ENCODE measurements around the gene LMF1. TPM values are rescaled to one million over a fixed set of nuclear protein-coding genes. Genes with fewer than 3 reads are reported as not detected.

LMF1 gene
- total and polyA plus RNA-seq, 7 experiments from 2014 or later, result 10.6 to 63.1 (median 41.3) TPM

GRCh38 chr16:995087-995486 is 24.3 kb upstream of the LMF1 start:
- ChIA-PET POLR2A (interaction anchor here (1.3 to 8.1 kb wide), 2 partner anchors 9 to 14 kb away, joined by 3 to 87 read pairs; partner anchors contain the start of gene SOX8), CTCF (interaction anchor here (1.0 to 1.8 kb wide), 2 partner anchors 15 to 62 kb away, joined by 4 to 6 read pairs; no protein-coding TSS in a partner anchor)
- Histone ChIP-seq H3K27ac (ENCODE audit: low read depth, low read length) (no peak overlapping the region), H3K4me1 (ENCODE audit: control insufficient read depth in 2 of 2, insufficient read depth in 2 of 2, low read length in 2 of 2) (peaks cover 21 to 34% of the 10 kb centered on the region in 2 donors), H3K4me3 (ENCODE audit: low read length) (no peak overlapping the region), H3K36me3 (ENCODE audit: control insufficient read depth in 2 of 3, insufficient read depth in 3 of 3, low read length in 3 of 3) (no peaks in the 10 kb centered on the region), H3K27me3 (ENCODE audit: control insufficient read depth in 2 of 2, insufficient read depth in 2 of 2, low read length in 2 of 2) (no peaks in the 10 kb centered on the region), H3K9me3 (ENCODE audit: control insufficient read depth in 2 of 3, low read length in 3 of 3) (peaks cover 0 to 9% (median 0%) of the 10 kb centered on the region in 3 experiments)
- ATAC-seq, result no peak
- no peak for DNase-seq
- Mint-ChIP-seq H3K9me3 (peaks cover 0 to 9% (median 0%) of the 10 kb centered on the region in 11 donors), H3K4me1 (peaks cover 15 to 47% (median 40%) of the 10 kb centered on the region in 7 donors), H3K4me3 (peak overlapping the region in 6 of 10 donors; percentile 11 to 91 (median 43)), H3K36me3 (peaks cover 0 to 6% (median 0%) of the 10 kb centered on the region in 5 donors), H3K27ac (peak overlapping the region in 7 of 9 donors; percentile 40 to 98 (median 80)), H3K27me3 (peaks cover 0 to 47% (median 0%) of the 10 kb centered on the region in 5 donors)
- intact Hi-C loops (cut with micrococcal nuclease), result loop anchor here in 1 of 2 donors (5.0 kb wide), 1 partner anchor 33 kb away; no protein-coding TSS in a partner anchor

- intact Hi-C loops (cut with micrococcal nuclease), result no loop called here
- H3K27me3 Mint-ChIP-seq, result peaks cover 0 to 38% (median 0%) of the 10 kb centered on the region in 5 donors
These were observed 22.9 kb upstream of the LMF1 start for GRCh38 chr16:993731-994130.

GRCh38 chr16:991773-992172 is 21.0 kb upstream of the LMF1 start:
- peaks cover 7 to 9% of the 10 kb centered on the region in 2 donors for H3K4me1 ChIP-seq (ENCODE audit: control insufficient read depth in 2 of 2, insufficient read depth in 2 of 2, low read length in 2 of 2)
- Mint-ChIP-seq H3K27ac (no peak overlapping the region), H3K9me3 (peaks cover 0 to 9% (median 0%) of the 10 kb centered on the region in 11 donors), H3K36me3 (peaks cover 0 to 6% (median 0%) of the 10 kb centered on the region in 5 donors), H3K4me3 (no peak overlapping the region), H3K4me1 (peaks cover 4 to 24% (median 18%) of the 10 kb centered on the region in 7 donors), H3K27me3 (peaks cover 0 to 23% (median 0%) of the 10 kb centered on the region in 5 donors)
- no peak for ATAC-seq
- POLR2A ChIA-PET, result no interaction called here
- no peaks in the 10 kb centered on the region for H3K36me3 ChIP-seq (ENCODE audit: control insufficient read depth in 2 of 3, insufficient read depth in 3 of 3, low read length in 3 of 3)
- no peak overlapping the region for H3K27ac ChIP-seq (ENCODE audit: low read depth, low read length)
- no peaks in the 10 kb centered on the region for H3K27me3 ChIP-seq (ENCODE audit: control insufficient read depth in 2 of 2, insufficient read depth in 2 of 2, low read length in 2 of 2)
- DNase-seq, result no peak
- H3K4me3 ChIP-seq (ENCODE audit: low read length), result no peak overlapping the region
- H3K9me3 ChIP-seq (ENCODE audit: control insufficient read depth in 2 of 3, low read length in 3 of 3), result peaks cover 0 to 9% (median 0%) of the 10 kb centered on the region in 3 experiments
- intact Hi-C loops (cut with micrococcal nuclease), result no loop called here
- CTCF ChIA-PET, result no interaction called here

More at GRCh38 chr16:993731-994130, 22.9 kb upstream of the LMF1 start:
- ChIA-PET CTCF (no interaction called here), POLR2A (interaction anchor here (1.3 to 8.1 kb wide), 2 partner anchors 10 to 12 kb away, joined by 3 to 87 read pairs; partner anchors contain the start of gene SOX8)
- DNase-seq (no peak), ATAC-seq (no peak)
- H3K4me1 Mint-ChIP-seq, result peaks cover 15 to 39% (median 32%) of the 10 kb centered on the region in 7 donors
- H3K9me3 ChIP-seq (ENCODE audit: control insufficient read depth in 2 of 3, low read length in 3 of 3), result peaks cover 0 to 9% (median 0%) of the 10 kb centered on the region in 3 experiments
- no peak overlapping the region for H3K4me3 ChIP-seq (ENCODE audit: low read length)
- no peaks in the 10 kb centered on the region for H3K36me3 ChIP-seq (ENCODE audit: control insufficient read depth in 2 of 3, insufficient read depth in 3 of 3, low read length in 3 of 3)
- peaks cover 0 to 6% (median 0%) of the 10 kb centered on the region in 5 donors for H3K36me3 Mint-ChIP-seq
- peaks cover 21 to 27% of the 10 kb centered on the region in 2 donors for H3K4me1 ChIP-seq (ENCODE audit: control insufficient read depth in 2 of 2, insufficient read depth in 2 of 2, low read length in 2 of 2)
- H3K27ac Mint-ChIP-seq, result no peak overlapping the region
- no peak overlapping the region for H3K4me3 Mint-ChIP-seq
- H3K9me3 Mint-ChIP-seq, result peaks cover 0 to 9% (median 0%) of the 10 kb centered on the region in 11 donors
- H3K27ac ChIP-seq (ENCODE audit: low read depth, low read length), result no peak overlapping the region
- no peaks in the 10 kb centered on the region for H3K27me3 ChIP-seq (ENCODE audit: control insufficient read depth in 2 of 2, insufficient read depth in 2 of 2, low read length in 2 of 2)

- Mint-ChIP-seq H3K4me3 (no peak overlapping the region), H3K4me1 (peaks cover 0 to 20% (median 14%) of the 10 kb centered on the region in 7 donors), H3K9me3 (peaks cover 0 to 9% (median 0%) of the 10 kb centered on the region in 11 donors), H3K36me3 (peaks cover 0 to 6% (median 0%) of the 10 kb centered on the region in 5 donors), H3K27me3 (peaks cover 0 to 19% (median 0%) of the 10 kb centered on the region in 5 donors), H3K27ac (no peak overlapping the region)
- ATAC-seq (no peak), DNase-seq (no peak)
- CTCF ChIA-PET, result no interaction called here
- Histone ChIP-seq H3K27ac (ENCODE audit: low read depth, low read length) (no peak overlapping the region), H3K4me1 (ENCODE audit: control insufficient read depth in 2 of 2, insufficient read depth in 2 of 2, low read length in 2 of 2) (peaks cover 2 to 5% of the 10 kb centered on the region in 2 donors), H3K4me3 (ENCODE audit: low read length) (no peak overlapping the region), H3K9me3 (ENCODE audit: control insufficient read depth in 2 of 3, low read length in 3 of 3) (peaks cover 0 to 9% (median 0%) of the 10 kb centered on the region in 3 experiments), H3K27me3 (ENCODE audit: control insufficient read depth in 2 of 2, insufficient read depth in 2 of 2, low read length in 2 of 2) (no peaks in the 10 kb centered on the region), H3K36me3 (ENCODE audit: control insufficient read depth in 2 of 3, insufficient read depth in 3 of 3, low read length in 3 of 3) (no peaks in the 10 kb centered on the region)
- POLR2A ChIA-PET, result no interaction called here
- intact Hi-C loops (cut with micrococcal nuclease), result no loop called here
These were observed 20.6 kb upstream of the LMF1 start for GRCh38 chr16:991345-991744.

- H3K4me1 ChIP-seq (ENCODE audit: control insufficient read depth in 2 of 2, insufficient read depth in 2 of 2, low read length in 2 of 2), result no peaks in the 10 kb centered on the region
- peaks cover 0 to 13% (median 0%) of the 10 kb centered on the region in 5 donors for H3K27me3 Mint-ChIP-seq
- H3K4me3 ChIP-seq (ENCODE audit: low read length), result no peak overlapping the region
- no peaks in the 10 kb centered on the region for H3K27me3 ChIP-seq (ENCODE audit: control insufficient read depth in 2 of 2, insufficient read depth in 2 of 2, low read length in 2 of 2)
- ChIA-PET CTCF (no interaction called here), POLR2A (interaction anchor here (0.9 kb wide), 1 partner anchor 18 kb away, joined by 3 read pairs; no protein-coding TSS in a partner anchor)
- H3K36me3 ChIP-seq (ENCODE audit: control insufficient read depth in 2 of 3, insufficient read depth in 3 of 3, low read length in 3 of 3), result no peaks in the 10 kb centered on the region
- no peak overlapping the region for H3K27ac Mint-ChIP-seq
- no peak overlapping the region for H3K27ac ChIP-seq (ENCODE audit: low read depth, low read length)
- H3K9me3 Mint-ChIP-seq, result peaks cover 0 to 9% (median 0%) of the 10 kb centered on the region in 11 donors
- peaks cover 0 to 9% (median 0%) of the 10 kb centered on the region in 3 experiments for H3K9me3 ChIP-seq (ENCODE audit: control insufficient read depth in 2 of 3, low read length in 3 of 3)
- intact Hi-C loops (cut with micrococcal nuclease), result no loop called here
- no peak for ATAC-seq
- DNase-seq, result no peak
- no peak overlapping the region for H3K4me3 Mint-ChIP-seq
- peaks cover 0 to 6% (median 0%) of the 10 kb centered on the region in 5 donors for H3K36me3 Mint-ChIP-seq
- peaks cover 0 to 14% (median 8%) of the 10 kb centered on the region in 7 donors for H3K4me1 Mint-ChIP-seq
These were observed 19.9 kb upstream of the LMF1 start for GRCh38 chr16:990516-991291.

- no peaks in the 10 kb centered on the region for H3K9me3 Mint-ChIP-seq
- no peak overlapping the region for H3K4me3 ChIP-seq (ENCODE audit: low read length)
- intact Hi-C loops (cut with micrococcal nuclease), result no loop called here
- H3K4me1 ChIP-seq (ENCODE audit: control insufficient read depth in 2 of 2, insufficient read depth in 2 of 2, low read length in 2 of 2), result no peaks in the 10 kb centered on the region
- POLR2A ChIA-PET, result no interaction called here
- peaks cover 0 to 3% (median 0%) of the 10 kb centered on the region in 3 experiments for H3K36me3 ChIP-seq (ENCODE audit: control insufficient read depth in 2 of 3, insufficient read depth in 3 of 3, low read length in 3 of 3)
- ATAC-seq (no peak), DNase-seq (no peak)
- no peak overlapping the region for H3K27ac ChIP-seq (ENCODE audit: low read depth, low read length)
- H3K27me3 Mint-ChIP-seq, result peaks cover 0 to 2% (median 0%) of the 10 kb centered on the region in 5 donors
- no peak overlapping the region for H3K4me3 Mint-ChIP-seq
- H3K27ac Mint-ChIP-seq, result no peak overlapping the region
- H3K4me1 Mint-ChIP-seq, result peaks cover 0 to under 1% (median 0%) of the 10 kb centered on the region in 7 donors
- no peaks in the 10 kb centered on the region for H3K36me3 Mint-ChIP-seq
- H3K9me3 ChIP-seq (ENCODE audit: control insufficient read depth in 2 of 3, low read length in 3 of 3), result no peaks in the 10 kb centered on the region
- CTCF ChIA-PET, result no interaction called here
- no peaks in the 10 kb centered on the region for H3K27me3 ChIP-seq (ENCODE audit: control insufficient read depth in 2 of 2, insufficient read depth in 2 of 2, low read length in 2 of 2)
These were observed 18.6 kb upstream of the LMF1 start for GRCh38 chr16:989354-989814.

Data from naive thymus-derived CD4-positive, alpha-beta T cell (primary cell).